Osteoblast (primary cell): ENCODE results near the gene AJM1. TPM values are rescaled to one million over a fixed set of nuclear protein-coding genes. Genes with fewer than 3 reads are reported as not detected.
"Not testable (repeated sequence)": the region's sequence is repeated elsewhere in the genome, so short reads cannot be mapped to it uniquely, and the experiment has no call there.

ENCODE experiments used
- DNase-seq: peaks from one replicate; pipeline ENCODE4 v3.0.0; 2011; ENCODE audit warnings: low spot score, mixed read lengths; ENCODE audit not compliant: insufficient read length; ENCODE audit errors: missing footprints
- H2AFZ ChIP-seq: 2 replicates; pipeline ENCODE4 v1.6.0; 2011; ENCODE audit warnings: mild to moderate bottlenecking, low read length
- H3K27ac ChIP-seq: 2 replicates; pipeline ENCODE4 v1.5.1; 2011; ENCODE audit warnings: mild to moderate bottlenecking, low read depth, low read length, moderate library complexity
- H3K27me3 ChIP-seq: 2 replicates; pipeline ENCODE4 v1.6.0; 2012; ENCODE audit warnings: mild to moderate bottlenecking, control low read depth, inconsistent platforms, low read length, moderate library complexity; ENCODE audit not compliant: insufficient read depth
- H3K36me3 ChIP-seq: 2 replicates; pipeline ENCODE4 v1.5.1; 2011; ENCODE audit warnings: mild to moderate bottlenecking, low read length, control low read depth, moderate library complexity; ENCODE audit not compliant: insufficient read depth
- H3K4me1 ChIP-seq: 2 replicates; pipeline ENCODE4 v1.5.1; 2011; ENCODE audit warnings: mild to moderate bottlenecking, low read length, control low read depth, moderate library complexity; ENCODE audit not compliant: insufficient read depth
- H3K4me2 ChIP-seq: 2 replicates; pipeline ENCODE4 v1.6.0; 2011; ENCODE audit warnings: mild to moderate bottlenecking, low read length; ENCODE audit not compliant: insufficient read depth
- H3K4me3 ChIP-seq: fragments of 200-600 bp; sonication (generic); 3 replicates; pipeline ENCODE4 v1.5.1; 2012; ENCODE audit warnings: mild to moderate bottlenecking, low read length, inconsistent platforms; ENCODE audit not compliant: insufficient read depth
- H3K79me2 ChIP-seq: 2 replicates; pipeline ENCODE4 v1.6.0; 2012; ENCODE audit warnings: mild to moderate bottlenecking, low read length, control low read depth, inconsistent platforms; ENCODE audit not compliant: insufficient read depth
- H3K9me3 ChIP-seq: 2 replicates; pipeline ENCODE4 v1.5.1; 2011; ENCODE audit warnings: low read depth, low read length, control low read depth
- H4K20me1 ChIP-seq: 2 replicates; pipeline ENCODE4 v1.6.0; 2012; ENCODE audit warnings: mild to moderate bottlenecking, low read length, control low read depth; ENCODE audit not compliant: insufficient read depth
- CTCF ChIP-seq: IDR thresholded peaks from 2 replicates; pipeline ENCODE4 v1.5.1; 2011; ENCODE audit warnings: mild to moderate bottlenecking, low read depth, low read length, moderate library complexity; ENCODE audit errors: extremely low read depth
- total RNA-seq: library from RNA; depleted of rRNA; stranded (reverse); fragments of >200 nt; gene quantifications from 2 replicates; pipeline ENCODE4 v1.2.3, GENCODE V29; 2012

The AJM1 gene
- total RNA-seq, 1 donor, result 1.1 TPM

GRCh38 chr9:136799854-136800657, 42.2 kb upstream of the AJM1 start:
- H3K4me3 ChIP-seq, result no peak overlapping the region
- H3K36me3 ChIP-seq, result no peaks in the 10 kb centered on the region
- no peaks in the 10 kb centered on the region for H4K20me1 ChIP-seq
- peaks cover 60% of the 10 kb centered on the region for H3K27me3 ChIP-seq
- no peak overlapping the region for H2AFZ ChIP-seq
- DNase-seq, result peak; percentile 95
- H3K27ac ChIP-seq, result no peak overlapping the region
- no peak overlapping the region for H3K4me2 ChIP-seq
- no peaks in the 10 kb centered on the region for H3K9me3 ChIP-seq
- no peaks in the 10 kb centered on the region for H3K79me2 ChIP-seq
- peaks cover 2% of the 10 kb centered on the region for H3K4me1 ChIP-seq
- TF ChIP-seq CTCF, result no peak

GRCh38 chr9:136802321-136802720, 40.0 kb upstream of the AJM1 start:
- H2AFZ ChIP-seq, result no peak overlapping the region
- no peaks in the 10 kb centered on the region for H4K20me1 ChIP-seq
- H3K79me2 ChIP-seq, result no peaks in the 10 kb centered on the region
- no peak overlapping the region for H3K27ac ChIP-seq
- H3K4me3 ChIP-seq, result no peak overlapping the region
- H3K36me3 ChIP-seq, result no peaks in the 10 kb centered on the region
- TF ChIP-seq CTCF, result no peak
- H3K4me1 ChIP-seq, result peaks cover 10% of the 10 kb centered on the region
- H3K4me2 ChIP-seq, result no peak overlapping the region
- DNase-seq, result peak; percentile 57
- peaks cover 43% of the 10 kb centered on the region for H3K27me3 ChIP-seq
- no peaks in the 10 kb centered on the region for H3K9me3 ChIP-seq

- H3K27ac ChIP-seq, H2AFZ ChIP-seq, H3K4me3 ChIP-seq, DNase-seq, H3K36me3 ChIP-seq, H4K20me1 ChIP-seq, H3K79me2 ChIP-seq, H3K4me1 ChIP-seq, H3K4me2 ChIP-seq, H3K9me3 ChIP-seq: not testable (repeated sequence)
- H3K27me3 ChIP-seq, result peaks cover 40% of the 10 kb centered on the region
Measured at GRCh38 chr9:136803009-136803550, 39.2 kb upstream of the AJM1 start.

- Histone ChIP-seq H2AFZ (no peak overlapping the region), H3K79me2 (peaks cover 9% of the 10 kb centered on the region), H3K9me3 (no peaks in the 10 kb centered on the region), H3K4me2 (no peak overlapping the region), H3K27me3 (peaks cover 34% of the 10 kb centered on the region), H3K4me3 (no peak overlapping the region), H3K4me1 (peaks cover 10% of the 10 kb centered on the region), H4K20me1 (peaks cover 2% of the 10 kb centered on the region), H3K27ac (no peak overlapping the region), H3K36me3 (no peaks in the 10 kb centered on the region)
- DNase-seq, result peak; percentile 86
- TF ChIP-seq CTCF, result no peak
Measured at GRCh38 chr9:136803551-136804508, 38.4 kb upstream of the AJM1 start.
